Hindlimb muscle (tissue), 1 donor: ENCODE results near the gene TRIM46. TPM values are rescaled to one million over a fixed set of nuclear protein-coding genes. Genes with fewer than 3 reads are reported as not detected.
"Not testable (repeated sequence)": the region's sequence is repeated elsewhere in the genome, so short reads cannot be mapped to it uniquely, and the experiment has no call there.

Experiments used
- DNase-seq: peaks from one replicate; pipeline ENCODE4 v3.0.0-alpha.2; 2013
- polyA plus RNA-seq: library from polyadenylated mRNA; unstranded; fragments of 120-200 nt; gene quantifications from one replicate; pipeline ENCODE4 v1.2.1, GENCODE V29; 2013; ENCODE audit not compliant: insufficient read length

Gene TRIM46
- polyA plus RNA-seq, 1 donor, result 0.40 TPM

GRCh38 chr1:155137154-155137949 lies 36.3 kb upstream of the TRIM46 start:
- DNase-seq, result no peak

DNA sequence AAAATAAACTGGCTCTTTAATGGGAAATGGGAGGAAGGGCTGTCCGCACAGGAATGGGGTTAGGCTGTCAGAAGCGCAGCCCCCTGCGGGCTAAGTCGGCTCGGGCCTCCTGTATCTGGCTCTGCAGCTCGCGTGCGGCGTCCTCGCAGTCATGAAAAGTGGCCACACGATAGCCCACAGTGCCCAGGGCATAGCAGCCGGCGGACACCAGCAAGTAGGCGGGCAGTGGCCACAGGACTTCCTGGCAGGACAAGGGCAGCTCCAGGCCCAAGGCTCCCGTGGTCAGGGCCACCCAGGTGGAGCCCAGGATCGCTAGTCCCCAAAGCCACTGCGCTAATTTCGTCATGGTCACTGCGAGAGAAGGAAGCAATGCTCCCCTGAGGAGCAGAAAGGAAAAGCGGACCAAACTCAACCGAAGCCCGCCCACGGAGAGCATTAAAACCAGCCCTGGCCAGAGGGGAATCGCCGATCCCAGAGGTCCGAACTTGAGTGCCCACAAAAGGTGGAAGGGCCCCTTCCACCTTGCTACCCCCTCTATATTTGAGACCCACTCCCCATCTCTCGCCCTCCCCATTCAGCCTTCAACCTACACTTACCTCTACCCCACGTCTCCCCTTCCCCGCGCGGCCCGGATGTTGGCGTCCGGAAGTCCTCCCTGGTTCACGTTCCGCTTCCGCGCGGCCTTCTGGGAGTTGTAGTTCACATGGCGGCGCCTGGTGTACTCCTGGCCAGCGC lies 33.6 kb upstream of the TRIM46 start, which contains the start of gene DPM3:
Gene DPM3 (minus strand): TSS at position 637 of the 735 bp plus-strand sequence. CDS start 291 bp downstream, at position 346.
- DNase-seq, result peak; percentile 88

DNA sequence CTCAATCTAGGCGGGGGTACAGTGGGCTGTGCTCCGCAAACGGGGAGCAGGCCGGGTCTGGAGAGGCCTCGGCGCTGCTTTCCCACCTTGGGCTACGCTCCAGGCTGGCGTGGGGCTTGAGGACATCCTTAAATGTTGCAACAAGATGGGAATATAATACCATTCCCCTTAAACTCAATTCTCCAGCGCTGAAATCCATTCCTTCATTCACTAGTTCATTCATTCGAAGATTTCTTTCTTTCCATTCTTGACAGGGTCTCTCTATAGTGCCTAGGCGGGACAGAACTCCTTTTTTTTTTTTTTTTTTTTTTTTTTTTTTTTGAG lies 33.1 kb upstream of the TRIM46 start:
- DNase-seq, result no peak

DNA sequence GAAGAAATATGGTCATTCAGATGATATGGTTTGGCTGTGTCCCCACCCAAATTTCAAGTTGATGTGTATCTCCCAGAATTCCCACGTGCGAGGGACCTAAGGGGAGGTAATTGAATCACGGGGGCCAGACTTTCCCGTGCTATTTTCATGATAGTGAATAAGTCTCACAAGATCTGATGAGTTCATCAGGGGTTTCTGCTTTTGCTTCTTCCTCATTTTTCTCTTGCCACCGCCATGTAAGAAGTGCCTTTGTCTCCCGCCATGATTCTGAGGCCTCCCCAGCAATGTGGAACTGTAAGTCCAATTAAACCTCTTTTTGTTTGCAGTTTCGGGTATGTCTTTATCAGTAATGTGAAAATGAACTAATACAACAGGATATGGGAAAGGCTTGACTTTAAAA lies 31.9 kb upstream of the TRIM46 start:
- DNase-seq, result no peak

DNA sequence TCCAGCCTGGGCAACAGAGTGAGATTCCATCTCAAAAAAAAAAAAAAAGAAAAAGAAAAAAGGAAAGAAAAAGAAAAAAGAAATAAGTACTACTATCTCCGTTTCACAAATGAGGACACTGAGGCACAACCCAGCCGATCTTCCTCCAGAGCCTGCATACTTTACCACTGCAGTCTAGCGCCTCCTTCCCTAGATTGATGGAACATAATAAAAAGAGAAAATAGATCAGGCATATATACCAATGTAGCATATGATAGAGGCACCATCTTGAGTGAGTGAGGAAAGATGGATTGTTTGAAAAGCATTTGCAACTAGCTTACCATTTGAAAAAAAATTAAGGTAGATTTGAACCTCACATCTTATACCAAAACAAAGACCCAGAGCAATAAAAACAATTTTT lies 28.2 kb upstream of the TRIM46 start:
- no peak for DNase-seq

- DNase-seq, result not testable (repeated sequence)
These were observed 17.5 kb upstream of the TRIM46 start for GRCh38 chr1:155155996-155156643.

DNA sequence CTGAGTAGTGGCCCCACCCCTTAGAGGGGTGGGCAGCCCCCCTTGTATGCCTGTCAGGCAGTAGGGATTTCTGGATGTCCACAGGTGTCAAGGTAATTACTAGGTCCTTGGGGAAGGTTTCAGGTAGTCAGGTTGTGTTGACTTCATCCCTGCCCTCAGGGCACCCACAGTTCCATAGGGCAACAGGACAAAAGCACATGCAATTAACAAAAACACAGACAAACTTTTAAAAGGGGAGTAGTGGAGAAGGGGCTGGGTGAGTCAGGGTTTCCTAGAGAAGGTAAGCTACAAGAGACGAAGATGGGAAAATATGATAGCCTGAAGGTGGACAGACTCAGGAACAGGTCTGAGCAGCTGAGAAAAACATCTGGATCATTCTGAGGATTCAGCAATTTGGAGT lies 14.7 kb upstream of the TRIM46 start:
- DNase-seq, result no peak

GRCh38 chr1:155160128-155160527 lies 13.5 kb upstream of the TRIM46 start:
- no peak for DNase-seq

GRCh38 chr1:155162631-155163030 lies 11.0 kb upstream of the TRIM46 start:
- DNase-seq, result not testable (repeated sequence)

DNA sequence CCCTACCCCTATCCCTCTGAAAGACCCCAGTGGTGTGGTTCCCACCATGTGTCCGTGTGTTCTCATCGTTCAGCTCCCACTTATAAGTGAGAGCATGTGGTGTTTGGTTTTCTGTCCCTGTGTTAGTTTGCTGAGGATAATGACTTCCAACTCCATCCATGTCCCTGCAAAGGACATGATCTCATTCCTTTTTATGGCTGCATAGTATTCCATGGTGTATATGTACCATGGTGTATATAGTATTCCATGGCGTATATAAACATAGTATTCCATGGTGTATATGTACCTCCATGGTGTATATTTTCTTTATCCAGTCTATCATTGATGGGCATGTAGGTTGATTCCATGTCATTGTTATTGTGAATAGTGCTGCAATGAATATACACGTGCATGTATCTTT lies 9.9 kb upstream of the TRIM46 start:
- not testable (repeated sequence) for DNase-seq

GRCh38 chr1:155164625-155165024 lies 9.0 kb upstream of the TRIM46 start:
- DNase-seq, result not testable (repeated sequence)

DNA sequence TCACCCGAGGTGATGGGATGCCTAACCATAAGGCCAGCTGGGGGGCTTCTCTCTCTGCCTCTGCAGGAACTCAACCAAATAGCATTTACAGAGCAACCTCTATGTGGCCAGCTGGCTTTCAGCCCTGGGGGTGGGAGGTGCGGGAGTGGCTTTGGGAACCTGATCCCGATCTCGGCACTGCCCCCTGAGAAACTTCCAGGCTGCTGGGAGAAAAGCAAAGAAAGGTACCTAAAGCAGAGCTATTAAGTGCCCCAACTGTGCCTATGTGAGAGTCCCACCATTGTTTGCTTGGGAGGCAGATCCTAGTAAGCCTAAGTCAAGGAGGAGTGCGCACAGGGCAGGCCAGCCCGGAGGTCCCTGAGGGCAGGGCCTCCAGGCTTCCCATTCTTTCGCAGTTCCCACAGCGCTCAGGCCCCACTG lies 7.6 kb upstream of the TRIM46 start:
- no peak for DNase-seq

GRCh38 chr1:155166471-155167165 lies 7.0 kb upstream of the TRIM46 start:
- peak; percentile 61 for DNase-seq

DNA sequence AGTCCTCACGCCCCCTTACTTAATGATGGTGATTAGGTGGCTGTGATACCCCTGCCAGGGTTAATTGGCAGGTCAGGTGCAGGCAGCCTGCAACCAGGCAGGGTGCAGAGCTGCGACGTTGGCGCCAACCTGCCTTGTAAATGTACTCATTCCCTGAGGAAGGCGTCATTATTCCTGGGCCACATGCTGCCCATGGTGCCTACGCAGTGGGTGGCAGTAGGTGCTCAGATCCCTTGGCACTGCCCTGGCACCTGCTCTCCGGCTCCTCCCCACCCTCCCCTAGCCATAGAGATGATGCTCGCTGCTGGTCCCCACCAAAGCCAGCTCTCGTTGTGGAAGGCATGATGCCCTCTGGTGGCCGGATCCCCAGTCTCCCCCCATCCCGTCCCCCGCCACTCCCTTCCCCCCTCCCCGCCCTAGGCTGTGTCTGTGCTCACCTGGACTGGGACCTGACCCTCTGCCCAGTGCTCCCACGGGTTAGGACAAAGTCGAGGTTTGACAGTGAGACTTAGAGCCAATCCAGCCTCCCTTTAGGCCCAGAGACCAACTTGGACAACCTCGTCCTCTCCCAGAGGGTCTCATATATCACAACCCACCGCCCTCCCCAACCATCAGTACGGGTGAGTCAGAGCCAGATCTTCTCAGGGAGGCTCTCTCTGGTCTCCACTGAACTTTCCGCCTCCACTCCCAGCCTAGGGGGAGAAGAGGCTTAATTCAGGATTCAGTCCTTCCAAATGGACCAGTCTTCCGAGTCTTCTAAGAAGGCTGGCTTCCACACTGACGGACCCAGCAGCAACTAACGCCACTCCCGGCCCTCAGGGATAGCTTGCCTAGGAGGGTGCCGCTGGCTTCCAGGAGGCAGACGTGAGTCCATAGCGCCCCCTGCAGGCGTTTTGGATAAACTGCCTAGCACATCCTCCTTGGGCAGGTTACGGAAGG lies 6.2 kb upstream of the TRIM46 start:
- peak; percentile 82 for DNase-seq

- not testable (repeated sequence) for DNase-seq
These were observed 5.6 kb upstream of the TRIM46 start for GRCh38 chr1:155168105-155168445.

DNA sequence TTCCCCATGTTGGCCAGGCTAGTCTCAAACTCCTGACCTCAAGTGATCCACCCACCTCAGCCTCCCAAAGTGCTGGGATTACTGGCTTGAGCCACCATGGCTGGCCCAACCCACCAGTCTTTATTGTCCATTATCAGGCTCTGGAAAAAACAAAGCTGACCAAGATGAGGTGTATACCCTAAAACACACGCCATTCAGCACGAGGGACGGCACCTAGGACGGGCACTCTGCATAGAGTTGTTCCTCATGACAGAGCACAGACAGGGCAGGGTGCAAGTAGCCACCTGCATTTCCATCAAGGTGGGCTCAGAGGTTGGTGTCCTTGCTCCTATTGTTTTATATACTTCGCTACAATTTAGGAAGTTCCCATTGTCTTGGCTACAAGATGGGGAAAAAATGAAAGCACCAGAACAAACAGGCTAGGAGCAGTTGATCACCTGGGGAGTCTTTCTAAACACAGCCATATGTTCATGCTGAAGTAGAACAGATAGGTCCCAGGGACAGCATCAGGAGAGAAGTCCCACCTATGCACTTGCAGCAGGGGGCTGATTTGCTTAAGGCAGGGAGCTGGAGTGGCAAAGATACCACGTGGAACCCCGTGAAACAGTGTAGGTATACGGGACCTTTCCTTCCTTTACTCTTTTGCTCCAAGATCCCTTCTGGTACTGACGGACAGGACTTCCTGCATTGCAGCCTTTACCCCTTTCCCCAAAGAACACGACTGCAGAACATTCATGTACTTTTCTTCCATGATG lies 5.0 kb upstream of the TRIM46 start:
- DNase-seq, result no peak

GRCh38 chr1:155169541-155169940 lies 4.1 kb upstream of the TRIM46 start:
- no peak for DNase-seq

GRCh38 chr1:155170101-155170785 lies 3.4 kb upstream of the TRIM46 start:
- DNase-seq, result no peak

GRCh38 chr1:155170806-155171205 lies 2.8 kb upstream of the TRIM46 start:
- no peak for DNase-seq
